GM23338 (cell line): ENCODE data around the gene HSCB. TPM values are rescaled to one million over a fixed set of nuclear protein-coding genes. Genes with fewer than 3 reads are reported as not detected.

Experiments
- ATAC-seq: fragments of 200-7000 bp; cut with Tn5 transposase; 3 replicates; pipeline ENCODE4 v1.9.1; 2020
- DNase-seq: peaks from one replicate; pipeline ENCODE4 v3.0.0-alpha.2; 2015; ENCODE audit warnings: low spot score
- H2AFZ ChIP-seq: fragments of 200-600 bp; sonication (generic); 2 replicates; pipeline ENCODE4 v1.8.0; 2016; ENCODE audit warnings: antibody characterized with exemption, mild to moderate bottlenecking, moderate library complexity
- H3F3A ChIP-seq: fragments of 200-600 bp; sonication (generic); replicated peaks from 2 replicates; pipeline ENCODE4 v1.8.0; 2017; ENCODE audit warnings: antibody characterized with exemption, mixed run types, low read depth
- H3K27ac ChIP-seq: fragments of 200-600 bp; sonication (generic); 2 replicates; pipeline ENCODE4 v1.6.1; 2016; ENCODE audit warnings: low read depth
- H3K27me3 ChIP-seq: fragments of 200-600 bp; sonication (generic); 2 replicates; pipeline ENCODE4 v1.8.0; 2016; ENCODE audit warnings: mild to moderate bottlenecking, mixed run types, moderate library complexity; ENCODE audit not compliant: insufficient read depth
- H3K36me3 ChIP-seq: fragments of 200-600 bp; sonication (generic); 2 replicates; pipeline ENCODE4 v1.8.0; 2016; ENCODE audit warnings: mild to moderate bottlenecking; ENCODE audit not compliant: insufficient read depth
- H3K4me1 ChIP-seq: fragments of 200-600 bp; sonication (generic); 2 replicates; pipeline ENCODE4 v1.8.0; 2016; ENCODE audit warnings: mild to moderate bottlenecking, moderate library complexity; ENCODE audit not compliant: insufficient read depth
- H3K4me2 ChIP-seq: fragments of 200-600 bp; sonication (generic); 2 replicates; pipeline ENCODE4 v1.7.1; 2017; ENCODE audit warnings: mixed run types
- H3K4me3 ChIP-seq: fragments of 200-600 bp; sonication (generic); 2 replicates; pipeline ENCODE4 v1.6.1; 2016; ENCODE audit warnings: mixed run types
- H3K79me2 ChIP-seq: fragments of 200-600 bp; sonication (generic); replicated peaks from 2 replicates; pipeline ENCODE4 v1.8.0; 2017; ENCODE audit warnings: mild to moderate bottlenecking; ENCODE audit not compliant: insufficient read depth
- H3K9me2 ChIP-seq: fragments of 200-600 bp; sonication (generic); 2 replicates; pipeline ENCODE4 v1.8.0; 2017; ENCODE audit not compliant: insufficient read depth
- H4K20me1 ChIP-seq: fragments of 200-600 bp; sonication (generic); replicated peaks from 2 replicates; pipeline ENCODE4 v1.8.0; 2017; ENCODE audit warnings: mild to moderate bottlenecking; ENCODE audit not compliant: insufficient read depth
- H3K27ac Mint-ChIP-seq: 2 replicates; pipeline ENCODE4 v1.8.0; 2020; ENCODE audit warnings: inconsistent platforms, mild to moderate bottlenecking, moderate library complexity, mixed read lengths
- H3K27me3 Mint-ChIP-seq: 3 replicates; pipeline ENCODE4 v1.8.0; 2022; ENCODE audit warnings: low read depth, mild to moderate bottlenecking, moderate library complexity, mixed read lengths, inconsistent platforms; ENCODE audit not compliant: insufficient read depth, poor library complexity
- H3K36me3 Mint-ChIP-seq: 3 replicates; pipeline ENCODE4 v1.8.0; 2021; ENCODE audit warnings: low read depth, mild to moderate bottlenecking, inconsistent platforms, moderate library complexity, mixed read lengths
- H3K4me1 Mint-ChIP-seq: 3 replicates; pipeline ENCODE4 v1.8.0; 2020; ENCODE audit warnings: mild to moderate bottlenecking, inconsistent platforms, mixed read lengths
- H3K4me3 Mint-ChIP-seq: 3 replicates; pipeline ENCODE4 v1.8.0; 2021; ENCODE audit warnings: moderate library complexity, mild to moderate bottlenecking, inconsistent platforms, mixed read lengths
- H3K9me3 Mint-ChIP-seq: 3 replicates; pipeline ENCODE4 v1.8.0; 2020; ENCODE audit warnings: moderate library complexity, mild to moderate bottlenecking, inconsistent platforms, mixed read lengths
- CREB1 ChIP-seq: fragments of 250-450 bp; sonication (Bioruptor Pico); IDR thresholded peaks from 2 replicates; pipeline ENCODE4 v1.5.0; 2020; ENCODE audit warnings: low read depth, mild to moderate bottlenecking, moderate library complexity
- EZH2 ChIP-seq: fragments of 200-600 bp; sonication (generic); IDR thresholded peaks from one replicate; pipeline ENCODE4 v1.8.0; 2017; ENCODE audit warnings: antibody characterized with exemption, mild to moderate bottlenecking, low read depth; ENCODE audit not compliant: unreplicated experiment
- EZH2phosphoT487 ChIP-seq: fragments of 200-600 bp; sonication (generic); IDR thresholded peaks from one replicate; pipeline ENCODE4 v1.8.1; 2018; ENCODE audit warnings: antibody characterized with exemption; ENCODE audit not compliant: unreplicated experiment
- NANOG ChIP-seq: IDR thresholded peaks from 2 replicates; pipeline ENCODE4 v1.6.1; 2016; ENCODE audit warnings: antibody characterized with exemption, borderline replicate concordance
- POLR2AphosphoS5 ChIP-seq: IDR thresholded peaks from 2 replicates; pipeline ENCODE4 v1.6.1; 2016; ENCODE audit warnings: antibody characterized with exemption, low read depth
- STAT1 ChIP-seq: IDR thresholded peaks from one replicate; pipeline ENCODE4 v1.6.1; 2016; ENCODE audit warnings: antibody characterized with exemption; ENCODE audit not compliant: unreplicated experiment
- ZNF331 ChIP-seq: fragments of 250-450 bp; sonication (Bioruptor Pico); IDR thresholded peaks from 2 replicates; pipeline ENCODE4 v1.5.0; 2020; ENCODE audit warnings: low read depth, mild to moderate bottlenecking, moderate library complexity
- polyA plus RNA-seq: library from polyadenylated mRNA; unstranded; fragments of >200 nt; fragmentation: Nextera tagmentation; extraction: Ambion mirVana; gene quantifications from 2 replicates; pipeline ENCODE4 v1.2.1, GENCODE V29; 2016
- total RNA-seq: library from RNA; depleted of rRNA; stranded (reverse); fragments of >200 nt; shearing (Covaris generic); gene quantifications from 2 replicates; pipeline ENCODE4 v1.2.3, GENCODE V29; 2014
- TF ChIP-seq, protein P1 (sequence below): fragments of 250-450 bp; sonication (Bioruptor Pico); IDR thresholded peaks from 2 replicates; pipeline ENCODE4 v1.5.0; 2020; ENCODE audit warnings: mild to moderate bottlenecking, moderate library complexity
- TF ChIP-seq, protein P2 (sequence below): IDR thresholded peaks from one replicate; pipeline ENCODE4 v1.6.1; 2018; ENCODE audit warnings: antibody characterized with exemption; ENCODE audit not compliant: unreplicated experiment
- TF ChIP-seq, protein P3 (sequence below): IDR thresholded peaks from 2 replicates; pipeline ENCODE4 v1.6.1; 2016; ENCODE audit warnings: antibody characterized with exemption

Gene HSCB
- total and polyA plus RNA-seq, 2 experiments from 2014 or later: 18.6 to 30.9 TPM

DNA sequence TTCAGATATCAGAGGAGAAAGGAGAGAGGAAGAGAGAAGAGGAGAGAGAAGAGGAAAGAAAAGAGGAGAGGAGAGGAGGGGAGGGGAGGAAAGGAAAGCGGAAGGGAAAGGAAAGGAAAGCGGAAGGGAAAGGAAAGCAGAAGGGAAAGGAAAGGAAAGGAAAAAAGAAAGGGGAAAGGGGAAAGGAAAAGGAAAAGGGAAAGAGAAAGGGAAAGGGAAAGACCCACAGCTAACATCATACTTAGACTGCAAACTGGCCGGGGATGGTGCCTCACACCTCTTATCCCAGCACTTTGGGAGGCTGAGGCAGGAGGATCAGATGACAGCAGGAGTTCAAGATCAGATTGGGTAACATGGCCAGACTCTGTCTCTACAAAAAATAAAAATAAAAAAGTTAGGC is 11.7 kb upstream of the HSCB start:
- no peak for ATAC-seq
- H3K27ac ChIP-seq: peak overlapping the region; percentile 85
- peaks cover 8% of the 10 kb centered on the region for H3K4me1 ChIP-seq
- H3K36me3 ChIP-seq: peaks cover 22% of the 10 kb centered on the region
- no peaks in the 10 kb centered on the region for H3K9me3 Mint-ChIP-seq
- no peak overlapping the region for H3K27ac Mint-ChIP-seq
- H3K27me3 ChIP-seq: no peaks in the 10 kb centered on the region
- peaks cover 73% of the 10 kb centered on the region for H3K36me3 Mint-ChIP-seq
- peaks cover 3% of the 10 kb centered on the region for H4K20me1 ChIP-seq
- TF ChIP-seq, protein P1, sequence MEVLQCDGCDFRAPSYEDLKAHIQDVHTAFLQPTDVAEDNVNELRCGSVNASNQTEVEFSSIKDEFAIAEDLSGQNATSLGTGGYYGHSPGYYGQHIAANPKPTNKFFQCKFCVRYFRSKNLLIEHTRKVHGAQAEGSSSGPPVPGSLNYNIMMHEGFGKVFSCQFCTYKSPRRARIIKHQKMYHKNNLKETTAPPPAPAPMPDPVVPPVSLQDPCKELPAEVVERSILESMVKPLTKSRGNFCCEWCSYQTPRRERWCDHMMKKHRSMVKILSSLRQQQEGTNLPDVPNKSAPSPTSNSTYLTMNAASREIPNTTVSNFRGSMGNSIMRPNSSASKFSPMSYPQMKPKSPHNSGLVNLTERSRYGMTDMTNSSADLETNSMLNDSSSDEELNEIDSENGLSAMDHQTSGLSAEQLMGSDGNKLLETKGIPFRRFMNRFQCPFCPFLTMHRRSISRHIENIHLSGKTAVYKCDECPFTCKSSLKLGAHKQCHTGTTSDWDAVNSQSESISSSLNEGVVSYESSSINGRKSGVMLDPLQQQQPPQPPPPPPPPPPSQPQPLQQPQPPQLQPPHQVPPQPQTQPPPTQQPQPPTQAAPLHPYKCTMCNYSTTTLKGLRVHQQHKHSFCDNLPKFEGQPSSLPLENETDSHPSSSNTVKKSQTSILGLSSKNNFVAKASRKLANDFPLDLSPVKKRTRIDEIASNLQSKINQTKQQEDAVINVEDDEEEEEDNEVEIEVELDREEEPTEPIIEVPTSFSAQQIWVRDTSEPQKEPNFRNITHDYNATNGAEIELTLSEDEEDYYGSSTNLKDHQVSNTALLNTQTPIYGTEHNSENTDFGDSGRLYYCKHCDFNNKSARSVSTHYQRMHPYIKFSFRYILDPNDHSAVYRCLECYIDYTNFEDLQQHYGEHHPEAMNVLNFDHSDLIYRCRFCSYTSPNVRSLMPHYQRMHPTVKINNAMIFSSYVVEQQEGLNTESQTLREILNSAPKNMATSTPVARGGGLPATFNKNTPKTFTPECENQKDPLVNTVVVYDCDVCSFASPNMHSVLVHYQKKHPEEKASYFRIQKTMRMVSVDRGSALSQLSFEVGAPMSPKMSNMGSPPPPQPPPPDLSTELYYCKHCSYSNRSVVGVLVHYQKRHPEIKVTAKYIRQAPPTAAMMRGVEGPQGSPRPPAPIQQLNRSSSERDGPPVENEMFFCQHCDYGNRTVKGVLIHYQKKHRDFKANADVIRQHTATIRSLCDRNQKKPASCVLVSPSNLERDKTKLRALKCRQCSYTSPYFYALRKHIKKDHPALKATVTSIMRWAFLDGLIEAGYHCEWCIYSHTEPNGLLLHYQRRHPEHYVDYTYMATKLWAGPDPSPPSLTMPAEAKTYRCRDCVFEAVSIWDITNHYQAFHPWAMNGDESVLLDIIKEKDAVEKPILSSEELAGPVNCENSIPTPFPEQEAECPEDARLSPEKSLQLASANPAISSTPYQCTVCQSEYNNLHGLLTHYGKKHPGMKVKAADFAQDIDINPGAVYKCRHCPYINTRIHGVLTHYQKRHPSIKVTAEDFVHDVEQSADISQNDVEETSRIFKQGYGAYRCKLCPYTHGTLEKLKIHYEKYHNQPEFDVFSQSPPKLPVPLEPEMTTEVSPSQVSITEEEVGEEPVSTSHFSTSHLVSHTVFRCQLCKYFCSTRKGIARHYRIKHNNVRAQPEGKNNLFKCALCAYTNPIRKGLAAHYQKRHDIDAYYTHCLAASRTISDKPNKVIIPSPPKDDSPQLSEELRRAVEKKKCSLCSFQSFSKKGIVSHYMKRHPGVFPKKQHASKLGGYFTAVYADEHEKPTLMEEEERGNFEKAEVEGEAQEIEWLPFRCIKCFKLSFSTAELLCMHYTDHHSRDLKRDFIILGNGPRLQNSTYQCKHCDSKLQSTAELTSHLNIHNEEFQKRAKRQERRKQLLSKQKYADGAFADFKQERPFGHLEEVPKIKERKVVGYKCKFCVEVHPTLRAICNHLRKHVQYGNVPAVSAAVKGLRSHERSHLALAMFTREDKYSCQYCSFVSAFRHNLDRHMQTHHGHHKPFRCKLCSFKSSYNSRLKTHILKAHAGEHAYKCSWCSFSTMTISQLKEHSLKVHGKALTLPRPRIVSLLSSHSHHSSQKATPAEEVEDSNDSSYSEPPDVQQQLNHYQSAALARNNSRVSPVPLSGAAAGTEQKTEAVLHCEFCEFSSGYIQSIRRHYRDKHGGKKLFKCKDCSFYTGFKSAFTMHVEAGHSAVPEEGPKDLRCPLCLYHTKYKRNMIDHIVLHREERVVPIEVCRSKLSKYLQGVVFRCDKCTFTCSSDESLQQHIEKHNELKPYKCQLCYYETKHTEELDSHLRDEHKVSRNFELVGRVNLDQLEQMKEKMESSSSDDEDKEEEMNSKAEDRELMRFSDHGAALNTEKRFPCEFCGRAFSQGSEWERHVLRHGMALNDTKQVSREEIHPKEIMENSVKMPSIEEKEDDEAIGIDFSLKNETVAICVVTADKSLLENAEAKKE (CRISPR knock-in tag): no peak
- TF ChIP-seq, protein P2, sequence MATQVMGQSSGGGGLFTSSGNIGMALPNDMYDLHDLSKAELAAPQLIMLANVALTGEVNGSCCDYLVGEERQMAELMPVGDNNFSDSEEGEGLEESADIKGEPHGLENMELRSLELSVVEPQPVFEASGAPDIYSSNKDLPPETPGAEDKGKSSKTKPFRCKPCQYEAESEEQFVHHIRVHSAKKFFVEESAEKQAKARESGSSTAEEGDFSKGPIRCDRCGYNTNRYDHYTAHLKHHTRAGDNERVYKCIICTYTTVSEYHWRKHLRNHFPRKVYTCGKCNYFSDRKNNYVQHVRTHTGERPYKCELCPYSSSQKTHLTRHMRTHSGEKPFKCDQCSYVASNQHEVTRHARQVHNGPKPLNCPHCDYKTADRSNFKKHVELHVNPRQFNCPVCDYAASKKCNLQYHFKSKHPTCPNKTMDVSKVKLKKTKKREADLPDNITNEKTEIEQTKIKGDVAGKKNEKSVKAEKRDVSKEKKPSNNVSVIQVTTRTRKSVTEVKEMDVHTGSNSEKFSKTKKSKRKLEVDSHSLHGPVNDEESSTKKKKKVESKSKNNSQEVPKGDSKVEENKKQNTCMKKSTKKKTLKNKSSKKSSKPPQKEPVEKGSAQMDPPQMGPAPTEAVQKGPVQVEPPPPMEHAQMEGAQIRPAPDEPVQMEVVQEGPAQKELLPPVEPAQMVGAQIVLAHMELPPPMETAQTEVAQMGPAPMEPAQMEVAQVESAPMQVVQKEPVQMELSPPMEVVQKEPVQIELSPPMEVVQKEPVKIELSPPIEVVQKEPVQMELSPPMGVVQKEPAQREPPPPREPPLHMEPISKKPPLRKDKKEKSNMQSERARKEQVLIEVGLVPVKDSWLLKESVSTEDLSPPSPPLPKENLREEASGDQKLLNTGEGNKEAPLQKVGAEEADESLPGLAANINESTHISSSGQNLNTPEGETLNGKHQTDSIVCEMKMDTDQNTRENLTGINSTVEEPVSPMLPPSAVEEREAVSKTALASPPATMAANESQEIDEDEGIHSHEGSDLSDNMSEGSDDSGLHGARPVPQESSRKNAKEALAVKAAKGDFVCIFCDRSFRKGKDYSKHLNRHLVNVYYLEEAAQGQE: no peak
- TF ChIP-seq, protein P3, sequence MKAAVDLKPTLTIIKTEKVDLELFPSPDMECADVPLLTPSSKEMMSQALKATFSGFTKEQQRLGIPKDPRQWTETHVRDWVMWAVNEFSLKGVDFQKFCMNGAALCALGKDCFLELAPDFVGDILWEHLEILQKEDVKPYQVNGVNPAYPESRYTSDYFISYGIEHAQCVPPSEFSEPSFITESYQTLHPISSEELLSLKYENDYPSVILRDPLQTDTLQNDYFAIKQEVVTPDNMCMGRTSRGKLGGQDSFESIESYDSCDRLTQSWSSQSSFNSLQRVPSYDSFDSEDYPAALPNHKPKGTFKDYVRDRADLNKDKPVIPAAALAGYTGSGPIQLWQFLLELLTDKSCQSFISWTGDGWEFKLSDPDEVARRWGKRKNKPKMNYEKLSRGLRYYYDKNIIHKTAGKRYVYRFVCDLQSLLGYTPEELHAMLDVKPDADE: no peak
- TF ChIP-seq STAT1: no peak
- no peak for TF ChIP-seq NANOG
- TF ChIP-seq EZH2phosphoT487: no peak
- TF ChIP-seq ZNF331 (CRISPR knock-in tag): no peak
- TF ChIP-seq POLR2AphosphoS5: no peak
- no peak for TF ChIP-seq CREB1 (CRISPR knock-in tag)
- TF ChIP-seq EZH2: no peak
- H3K4me3 Mint-ChIP-seq: no peak overlapping the region
- H3K4me1 Mint-ChIP-seq: peaks cover 12% of the 10 kb centered on the region; the same call in 2 of the 3 replicates
- no peak overlapping the region for H2AFZ ChIP-seq
- peaks cover 6% of the 10 kb centered on the region for H3K27me3 Mint-ChIP-seq
- peaks cover 44% of the 10 kb centered on the region for H3K79me2 ChIP-seq
- H3F3A ChIP-seq: peaks cover 4% of the 10 kb centered on the region
- no peak overlapping the region for H3K4me2 ChIP-seq
- no peak for DNase-seq
- H3K9me2 ChIP-seq: no peaks in the 10 kb centered on the region
- H3K4me3 ChIP-seq: no peak overlapping the region
